ENCODE measurements around the gene NLRP3. TPM values are rescaled to one million over a fixed set of nuclear protein-coding genes. Genes with fewer than 3 reads are reported as not detected.

NLRP3 gene
- total RNA-seq, 1 donor from 2014 or later, result 0.09 TPM

- Histone ChIP-seq H4K20me1 (ENCODE audit: insufficient read depth, low read length) (no peaks in the 10 kb centered on the region), H3K36me3 (ENCODE audit: insufficient read depth, low read length) (no peaks in the 10 kb centered on the region), H3K27ac (ENCODE audit: low read depth, low read length) (no peak overlapping the region), H3K9me3 (ENCODE audit: insufficient read depth, low read depth, low read length) (no peaks in the 10 kb centered on the region), H3K4me1 (ENCODE audit: insufficient read depth, low read length) (peaks cover 4% of the 10 kb centered on the region), H2AFZ (ENCODE audit: low read depth, low read length) (no peak overlapping the region), H3K9ac (ENCODE audit: low read length) (no peak overlapping the region), H3K4me2 (ENCODE audit: low read length) (no peak overlapping the region), H3K27me3 (ENCODE audit: insufficient read depth, low read length) (no peaks in the 10 kb centered on the region), H3K4me3 (ENCODE audit: insufficient read depth, low read depth, low read length) (no peak overlapping the region), H3K79me2 (ENCODE audit: insufficient read depth, low read length) (no peaks in the 10 kb centered on the region)
- peaks cover 19% of the 10 kb centered on the region for H3K9me3 Mint-ChIP-seq (ENCODE audit: unreplicated experiment)
- peaks cover 2% of the 10 kb centered on the region for H3K36me3 Mint-ChIP-seq (ENCODE audit: low read depth, unreplicated experiment)
- no peak for TF ChIP-seq CTCF (IDR thresholded peaks at IDR 0.05; ENCODE audit: insufficient read depth, low read depth, low read length)
- TF ChIP-seq EZH2 (IDR thresholded peaks at IDR 0.05; ENCODE audit: insufficient read depth, low read length), result no peak
- H3K27me3 Mint-ChIP-seq (ENCODE audit: low read depth, unreplicated experiment), result peaks cover 2% of the 10 kb centered on the region
- FAIRE-seq, result no peak
- H3K27ac Mint-ChIP-seq (ENCODE audit: unreplicated experiment), result peak overlapping the region; percentile 85
- no peak overlapping the region for H3K4me3 Mint-ChIP-seq (ENCODE audit: unreplicated experiment)
- peaks cover 15% of the 10 kb centered on the region for H3K4me1 Mint-ChIP-seq (ENCODE audit: low read depth, unreplicated experiment)
- peak; percentile 31 for DNase-seq (ENCODE audit: low read depth)
Observed at GRCh38 chr1:247367786-247368422, 48.1 kb upstream of the NLRP3 start.

GRCh38 chr1:247368490-247369145 lies 47.4 kb upstream of the NLRP3 start:
- H3K4me3 ChIP-seq (ENCODE audit: insufficient read depth, low read depth, low read length), result no peak overlapping the region
- FAIRE-seq, result no peak
- no peak overlapping the region for H3K27ac ChIP-seq (ENCODE audit: low read depth, low read length)
- H3K79me2 ChIP-seq (ENCODE audit: insufficient read depth, low read length), result no peaks in the 10 kb centered on the region
- H4K20me1 ChIP-seq (ENCODE audit: insufficient read depth, low read length), result no peaks in the 10 kb centered on the region
- no peak overlapping the region for H3K4me2 ChIP-seq (ENCODE audit: low read length)
- H3K9ac ChIP-seq (ENCODE audit: low read length), result no peak overlapping the region
- Mint-ChIP-seq H3K4me1 (ENCODE audit: low read depth, unreplicated experiment) (peaks cover 15% of the 10 kb centered on the region), H3K27ac (ENCODE audit: unreplicated experiment) (no peak overlapping the region), H3K4me3 (ENCODE audit: unreplicated experiment) (no peak overlapping the region), H3K27me3 (ENCODE audit: low read depth, unreplicated experiment) (no peaks in the 10 kb centered on the region), H3K9me3 (ENCODE audit: unreplicated experiment) (peaks cover 17% of the 10 kb centered on the region), H3K36me3 (ENCODE audit: low read depth, unreplicated experiment) (peaks cover 2% of the 10 kb centered on the region)
- no peak for TF ChIP-seq EZH2 (IDR thresholded peaks at IDR 0.05; ENCODE audit: insufficient read depth, low read length)
- H3K4me1 ChIP-seq (ENCODE audit: insufficient read depth, low read length), result peaks cover 4% of the 10 kb centered on the region
- H2AFZ ChIP-seq (ENCODE audit: low read depth, low read length), result no peak overlapping the region
- H3K27me3 ChIP-seq (ENCODE audit: insufficient read depth, low read length), result no peaks in the 10 kb centered on the region
- no peaks in the 10 kb centered on the region for H3K36me3 ChIP-seq (ENCODE audit: insufficient read depth, low read length)
- DNase-seq (ENCODE audit: low read depth), result no peak
- no peaks in the 10 kb centered on the region for H3K9me3 ChIP-seq (ENCODE audit: insufficient read depth, low read depth, low read length)

GRCh38 chr1:247370786-247371732 lies 44.9 kb upstream of the NLRP3 start:
- peaks cover 13% of the 10 kb centered on the region for H3K27me3 Mint-ChIP-seq (ENCODE audit: low read depth, unreplicated experiment)
- H3K9me3 ChIP-seq (ENCODE audit: insufficient read depth, low read depth, low read length), result no peaks in the 10 kb centered on the region
- peaks cover 15% of the 10 kb centered on the region for H3K4me1 Mint-ChIP-seq (ENCODE audit: low read depth, unreplicated experiment)
- H3K4me2 ChIP-seq (ENCODE audit: low read length), result no peak overlapping the region
- H3K36me3 ChIP-seq (ENCODE audit: insufficient read depth, low read length), result no peaks in the 10 kb centered on the region
- H4K20me1 ChIP-seq (ENCODE audit: insufficient read depth, low read length), result no peaks in the 10 kb centered on the region
- H3K27me3 ChIP-seq (ENCODE audit: insufficient read depth, low read length), result no peaks in the 10 kb centered on the region
- DNase-seq (ENCODE audit: low read depth) (peak; percentile 30), FAIRE-seq (no peak)
- H3K79me2 ChIP-seq (ENCODE audit: insufficient read depth, low read length), result no peaks in the 10 kb centered on the region
- H3K9ac ChIP-seq (ENCODE audit: low read length), result no peak overlapping the region
- TF ChIP-seq CTCF (IDR thresholded peaks at IDR 0.05; ENCODE audit: insufficient read depth, low read depth, low read length) (no peak), EZH2 (IDR thresholded peaks at IDR 0.05; ENCODE audit: insufficient read depth, low read length) (no peak)
- peaks cover 15% of the 10 kb centered on the region for H3K9me3 Mint-ChIP-seq (ENCODE audit: unreplicated experiment)
- no peak overlapping the region for H3K4me3 ChIP-seq (ENCODE audit: insufficient read depth, low read depth, low read length)
- peak overlapping the region; percentile 26 for H3K27ac Mint-ChIP-seq (ENCODE audit: unreplicated experiment)
- no peaks in the 10 kb centered on the region for H3K36me3 Mint-ChIP-seq (ENCODE audit: low read depth, unreplicated experiment)
- H3K4me3 Mint-ChIP-seq (ENCODE audit: unreplicated experiment), result no peak overlapping the region
- H3K27ac ChIP-seq (ENCODE audit: low read depth, low read length), result no peak overlapping the region
- peaks cover 4% of the 10 kb centered on the region for H3K4me1 ChIP-seq (ENCODE audit: insufficient read depth, low read length)
- H2AFZ ChIP-seq (ENCODE audit: low read depth, low read length), result no peak overlapping the region
